GM12878 (cell line): Measurements from ENCODE around the gene ARID3A. TPM values are rescaled to one million over a fixed set of nuclear protein-coding genes. Genes with fewer than 3 reads are reported as not detected.

Source experiments
- BHLHE40 ChIP-seq, 2 experiments: fragments of 450-650 bp in 1 of 2; IDR thresholded peaks; 2 replicates each; pipeline ENCODE4 v1.6.1; 2011 to 2017; ENCODE audit warnings: low read depth in 2 of 2, borderline replicate concordance in 1 of 2, improper control_type of control experiment in 1 of 2, low read length in 1 of 2, mild to moderate bottlenecking in 1 of 2
- CHD1 ChIP-seq: IDR thresholded peaks from 2 replicates; pipeline ENCODE4 v1.6.1; 2012; ENCODE audit warnings: low read depth, low read length, improper control_type of control experiment
- CHD4 ChIP-seq: fragments of 200-600 bp; sonication (generic); IDR thresholded peaks from 2 replicates; pipeline ENCODE4 v1.6.1; 2016; ENCODE audit warnings: mild to moderate bottlenecking
- CREB1 ChIP-seq: IDR thresholded peaks from 2 replicates; pipeline ENCODE4 v1.6.1; 2012; ENCODE audit warnings: low read depth, mild to moderate bottlenecking, inconsistent platforms
- CUX1 ChIP-seq: IDR thresholded peaks from 2 replicates; pipeline ENCODE4 v1.6.1; 2012; ENCODE audit warnings: improper control_type of control experiment, low read depth, low read length; ENCODE audit not compliant: insufficient replicate concordance
- DPF2 ChIP-seq: fragments of 450-650 bp; IDR thresholded peaks from 2 replicates; pipeline ENCODE4 v1.6.1; 2017; ENCODE audit warnings: mild to moderate bottlenecking
- ELK1 ChIP-seq: IDR thresholded peaks from 2 replicates; pipeline ENCODE4 v1.6.1; 2012; ENCODE audit warnings: low read depth, low read length, improper control_type of control experiment
- HDAC6 ChIP-seq: fragments of 200-600 bp; sonication (generic); IDR thresholded peaks from one replicate; pipeline ENCODE4 v1.8.0; 2017; ENCODE audit warnings: antibody characterized with exemption; ENCODE audit not compliant: unreplicated experiment
- IRF5 ChIP-seq: fragments of 450-650 bp; IDR thresholded peaks from 2 replicates; pipeline ENCODE4 v1.6.1; 2017; ENCODE audit warnings: borderline replicate concordance
- JUNB ChIP-seq: IDR thresholded peaks from 2 replicates; pipeline ENCODE4 v1.6.1; 2016; ENCODE audit warnings: antibody characterized with exemption, mild to moderate bottlenecking
- KAT2A ChIP-seq: conservative IDR thresholded peaks from 2 replicates; pipeline ENCODE4 v1.6.1; 2011; ENCODE audit warnings: low read depth, low read length; ENCODE audit not compliant: control insufficient read depth
- LARP7 ChIP-seq: fragments of 450-650 bp; IDR thresholded peaks from 2 replicates; pipeline ENCODE4 v1.6.1; 2017; ENCODE audit warnings: mild to moderate bottlenecking
- MAX ChIP-seq: IDR thresholded peaks from 2 replicates; pipeline ENCODE4 v1.6.1; 2012; ENCODE audit warnings: low read depth, low read length, improper control_type of control experiment
- PAX8 ChIP-seq: fragments of 450-650 bp; IDR thresholded peaks from 2 replicates; pipeline ENCODE4 v1.6.1; 2017; ENCODE audit warnings: mild to moderate bottlenecking, moderate library complexity
- POLR2AphosphoS5 ChIP-seq: IDR thresholded peaks from 2 replicates; pipeline ENCODE4 v1.6.1; 2011; ENCODE audit warnings: mild to moderate bottlenecking, low read length, inconsistent platforms
- SMC3 ChIP-seq: IDR thresholded peaks from 2 replicates; pipeline ENCODE4 v1.6.1; 2011; ENCODE audit warnings: low read length, improper control_type of control experiment, borderline replicate concordance
- SPI1 ChIP-seq: IDR thresholded peaks from 2 replicates; pipeline ENCODE4 v1.6.1; 2011; ENCODE audit warnings: low read depth, mild to moderate bottlenecking, low read length, moderate library complexity, borderline replicate concordance; ENCODE audit not compliant: insufficient read depth
- WRNIP1 ChIP-seq: IDR thresholded peaks from 2 replicates; pipeline ENCODE4 v1.6.1; 2011; ENCODE audit warnings: low read depth, low read length, improper control_type of control experiment, borderline replicate concordance
- ZBTB4 ChIP-seq: fragments of 450-650 bp; formaldehyde crosslinking; IDR thresholded peaks from 2 replicates; pipeline ENCODE4 v1.4.0; 2022; ENCODE audit warnings: mild to moderate bottlenecking, moderate library complexity
- polyA plus RNA-seq, 11 experiments: library from polyadenylated mRNA; depleted of rRNA in 4 of 11; unstranded in 6 of 11; stranded (reverse) in 5 of 11; fragments of >200 nt; fragmentation: Nextera tagmentation in 4 of 11; fragmentation: Illumina TruSeq in 1 of 11; extraction: Ambion mirVana in 4 of 11; extraction: Trizol in 1 of 11; gene quantifications; 1 replicate in 1 of 11; 2 replicates in 10 of 11; pipeline versions ENCODE4 v1.2.1 to v1.2.3, GENCODE V29; 2011 to 2016; ENCODE audit warnings: inconsistent platforms in 2 of 11, missing spikeins in 2 of 11, low read depth in 1 of 11
- total RNA-seq, 4 experiments: library from RNA; depleted of rRNA in 3 of 4; stranded (reverse); fragments of >200 nt in 3 of 4; fragmentation: Illumina TruSeq in 1 of 4; extraction: Trizol in 1 of 4; gene quantifications; 2 replicates each; pipeline versions ENCODE4 v1.2.1 to v1.2.3, GENCODE V29; 2013 to 2021

ARID3A gene
- total and polyA plus RNA-seq, 10 of the 15 experiments (the other 5 are each of a cell fraction or from before 2014, with no cell fraction given), result 0.76 to 70.0 (median 16.7) TPM

- TF ChIP-seq DPF2, result peak; percentile 99
- TF ChIP-seq BHLHE40 (IDR thresholded peaks at IDR 0.05; ENCODE audit: borderline replicate concordance in 1 of 2, low read depth in 2 of 2, low read length in 1 of 2), result peak; percentile 94 to 98
- peak; percentile 93 for TF ChIP-seq JUNB
- peak; percentile 59 for TF ChIP-seq LARP7
- TF ChIP-seq PAX8, result no peak
- TF ChIP-seq CREB1, result peak; percentile 70
- TF ChIP-seq HDAC6, result no peak
- no peak for TF ChIP-seq IRF5
- TF ChIP-seq SPI1, result peak; percentile 99
- no peak for TF ChIP-seq CUX1
- TF ChIP-seq ZBTB4, result no peak
- peak; percentile 93 for TF ChIP-seq MAX
- TF ChIP-seq KAT2A, result no peak
- no peak for TF ChIP-seq SMC3
- TF ChIP-seq CHD1, result no peak
- TF ChIP-seq ELK1, result no peak
- TF ChIP-seq POLR2AphosphoS5, result peak; percentile 45; the same call in 1 of the 2 replicates
- no peak for TF ChIP-seq CHD4
- TF ChIP-seq WRNIP1, result no peak
These were observed 22.1 kb downstream of the ARID3A start (continued) for GRCh38 chr19:947707-948539.
